Left forelimb (tissue), 1 donor: ENCODE data around the gene SQSTM1.

ENCODE experiments used
- DNase-seq: peaks from one replicate; pipeline ENCODE4 v3.0.0-alpha.2; 2018; ENCODE audit warnings: low spot score

The SQSTM1 gene

DNA sequence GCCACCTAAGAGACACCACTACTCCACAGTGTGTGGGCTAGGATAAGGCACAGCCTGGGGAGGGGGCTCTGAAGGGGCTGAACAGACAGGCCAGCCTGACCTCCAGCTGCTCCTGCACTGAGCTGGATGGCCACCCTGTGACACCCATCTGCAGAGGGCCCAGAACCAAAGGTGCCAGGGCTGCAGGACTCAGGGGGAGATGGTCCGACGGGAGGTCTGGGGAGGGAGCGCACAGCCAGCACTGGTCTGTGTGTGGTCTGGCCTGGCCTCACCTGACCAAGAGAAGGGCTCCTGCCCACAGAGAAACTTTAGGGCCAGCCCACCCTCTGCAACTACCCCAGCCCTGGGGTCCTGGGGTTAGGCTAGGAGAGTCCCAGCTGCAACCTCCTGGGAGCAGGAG is 26.1 kb upstream of the SQSTM1 start:
- no peak for DNase-seq

DNA sequence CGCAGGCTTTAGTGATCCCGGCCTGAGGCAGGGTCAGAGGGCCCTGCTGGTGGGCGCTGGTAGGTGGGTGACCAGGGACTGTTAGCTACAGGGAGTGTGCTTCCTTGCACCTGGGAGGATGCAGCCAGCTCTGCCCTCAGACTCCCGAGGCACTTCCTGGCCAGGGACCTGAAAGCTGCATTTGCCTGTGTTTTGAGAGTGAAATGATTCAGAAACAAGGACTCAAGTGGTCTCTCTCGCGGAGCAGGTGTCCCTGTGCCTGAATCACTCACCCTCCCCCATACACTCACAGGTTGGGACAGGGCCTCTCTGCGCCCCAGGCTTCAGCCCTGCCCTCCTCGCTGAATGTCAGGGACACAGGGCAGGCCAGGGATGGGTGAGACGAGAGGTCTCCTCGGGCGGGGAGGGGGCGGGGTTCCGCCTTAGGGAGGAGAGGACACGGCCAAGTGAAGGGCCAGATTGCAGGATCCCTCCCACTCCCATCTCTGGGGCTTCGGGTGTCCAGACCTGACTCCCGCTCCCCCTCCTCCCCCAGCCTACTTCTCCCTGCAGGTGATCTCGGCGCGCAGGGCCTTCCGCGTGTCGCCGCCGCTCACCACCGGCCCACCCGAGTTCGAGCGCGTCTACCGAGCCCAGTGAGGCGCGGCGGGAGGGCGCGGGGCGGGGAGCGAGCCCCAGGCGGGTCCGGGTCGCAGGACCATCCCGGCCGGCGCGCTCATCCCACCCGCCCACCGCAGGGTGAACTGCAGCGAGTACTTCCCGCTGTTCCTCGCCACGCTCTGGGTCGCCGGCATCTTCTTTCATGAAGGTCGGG is 25.4 kb upstream of the SQSTM1 start:
- no peak for DNase-seq

DNA sequence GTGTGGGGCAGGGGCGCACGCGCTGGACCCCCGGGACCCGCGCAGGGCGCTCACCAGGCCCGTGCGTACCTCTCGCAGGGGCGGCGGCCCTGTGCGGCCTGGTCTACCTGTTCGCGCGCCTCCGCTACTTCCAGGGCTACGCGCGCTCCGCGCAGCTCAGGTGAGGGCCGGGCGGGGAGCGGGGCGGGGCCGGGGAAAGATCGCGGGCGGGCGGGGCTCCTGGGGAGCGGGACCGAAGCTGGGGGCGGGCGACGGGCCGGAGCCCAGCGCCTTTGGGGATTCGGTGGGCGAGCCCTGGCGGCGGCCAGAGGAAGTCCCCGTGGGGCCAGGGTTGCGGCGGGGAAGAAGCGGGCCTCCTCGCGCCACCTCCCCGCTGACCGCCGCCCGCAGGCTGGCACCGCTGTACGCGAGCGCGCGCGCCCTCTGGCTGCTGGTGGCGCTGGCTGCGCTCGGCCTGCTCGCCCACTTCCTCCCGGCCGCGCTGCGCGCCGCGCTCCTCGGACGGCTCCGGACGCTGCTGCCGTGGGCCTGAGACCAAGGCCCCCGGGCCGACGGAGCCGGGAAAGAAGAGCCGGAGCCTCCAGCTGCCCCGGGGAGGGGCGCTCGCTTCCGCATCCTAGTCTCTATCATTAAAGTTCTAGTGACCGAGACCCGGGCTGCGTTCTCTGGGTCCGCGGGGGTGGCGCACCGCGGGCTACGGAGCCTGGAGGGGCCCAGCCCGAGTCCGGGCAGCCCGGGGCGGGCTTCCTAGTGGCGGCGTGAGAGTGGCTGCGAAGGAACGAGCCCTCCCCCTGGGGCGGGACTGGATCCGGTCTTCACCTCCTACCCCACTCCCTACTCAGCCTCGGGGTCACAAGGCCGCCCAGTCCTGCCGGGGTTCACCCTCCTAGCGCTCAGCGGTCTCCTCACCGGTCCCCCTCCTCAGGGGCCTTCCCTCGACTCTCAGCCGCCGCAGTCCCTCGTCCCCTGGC is 24.6 kb upstream of the SQSTM1 start:
- DNase-seq: peak; percentile 85

DNA sequence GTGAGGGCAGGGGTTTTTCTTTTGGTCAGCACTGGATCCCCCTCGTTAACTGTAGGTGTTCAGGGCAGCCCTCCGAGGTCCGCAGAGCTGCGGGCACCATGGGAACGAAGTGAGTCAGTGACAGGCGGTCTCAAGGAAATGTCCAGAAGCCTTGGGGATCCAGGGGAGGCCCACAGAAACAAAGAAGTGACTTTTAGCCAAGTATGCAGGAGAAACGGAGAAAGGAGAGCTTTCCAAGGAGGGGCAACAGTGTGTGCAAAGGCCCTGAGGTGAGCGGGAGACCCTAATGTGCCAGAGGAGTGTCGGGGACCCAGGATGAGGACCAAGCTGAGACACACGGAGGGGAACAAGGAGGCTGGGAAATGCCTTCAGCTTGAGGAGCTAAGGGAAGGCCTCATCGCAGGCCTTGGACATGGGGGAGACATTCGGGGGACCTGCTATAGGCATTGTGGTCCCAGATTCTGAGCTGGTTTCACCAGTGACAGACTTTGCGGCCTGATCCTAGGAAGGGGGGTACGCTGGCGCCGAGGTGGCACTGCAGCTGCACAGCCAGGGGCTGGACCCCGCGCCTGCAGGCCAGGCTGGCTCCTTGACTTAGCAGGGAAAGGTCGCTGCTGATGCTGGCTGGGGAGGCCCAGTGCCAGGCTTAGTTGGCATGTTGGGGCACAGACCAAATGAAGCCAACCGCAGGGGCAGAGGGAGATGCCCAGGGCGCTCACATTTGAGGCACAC is 23.7 kb upstream of the SQSTM1 start:
- no peak for DNase-seq

DNA sequence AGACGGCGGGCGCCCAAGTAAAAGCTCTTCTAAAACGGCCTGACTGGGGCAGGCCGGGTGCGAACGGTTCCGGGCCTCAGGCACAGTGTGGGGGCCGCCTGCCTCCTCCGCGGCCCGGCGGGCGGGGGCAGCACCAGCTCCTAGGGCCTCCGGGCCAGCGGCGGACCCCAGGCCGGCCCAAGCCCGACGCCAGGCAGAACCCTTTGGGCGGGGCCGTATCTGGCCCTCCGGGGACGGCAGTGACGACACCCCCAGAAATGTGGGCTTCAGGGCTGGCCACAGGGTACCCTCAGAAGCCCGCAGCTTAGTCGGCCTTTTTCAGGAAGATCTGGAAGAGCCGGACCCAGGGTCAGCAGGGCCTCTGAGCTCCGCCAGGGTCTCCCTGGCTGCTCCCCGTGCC is 23.0 kb upstream of the SQSTM1 start:
- DNase-seq: no peak

DNA sequence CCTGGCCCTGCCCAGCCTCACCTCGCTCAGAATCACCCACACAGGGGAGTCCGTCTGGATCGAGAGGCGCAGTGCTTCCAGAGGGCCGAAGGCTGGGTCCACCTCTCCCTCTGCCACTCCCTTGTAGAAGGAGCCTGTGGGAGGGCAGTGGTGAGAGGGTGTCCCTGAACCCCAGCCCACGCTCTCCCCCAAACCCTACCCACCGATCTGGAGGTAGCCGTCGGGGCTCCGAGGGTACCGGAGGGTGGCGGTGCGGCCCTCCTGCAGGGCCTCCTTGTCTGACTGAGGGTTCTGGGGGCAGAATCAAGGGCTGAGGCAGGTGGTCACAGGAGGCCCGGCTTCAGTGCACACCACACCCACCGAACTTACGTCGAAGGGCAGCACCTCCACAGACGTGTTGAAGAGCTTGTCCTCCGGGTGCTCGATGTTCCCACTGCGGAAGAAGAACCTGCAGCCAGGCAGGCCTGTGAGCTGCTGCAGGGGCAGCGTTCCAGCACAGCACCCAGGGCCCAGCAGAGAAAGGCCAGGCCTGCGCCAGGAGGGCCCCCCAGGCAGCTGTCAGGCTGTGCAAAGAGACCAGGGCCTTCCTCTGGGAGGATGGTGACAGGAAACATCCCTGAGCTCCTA is 22.4 kb upstream of the SQSTM1 start:
- no peak for DNase-seq

DNA sequence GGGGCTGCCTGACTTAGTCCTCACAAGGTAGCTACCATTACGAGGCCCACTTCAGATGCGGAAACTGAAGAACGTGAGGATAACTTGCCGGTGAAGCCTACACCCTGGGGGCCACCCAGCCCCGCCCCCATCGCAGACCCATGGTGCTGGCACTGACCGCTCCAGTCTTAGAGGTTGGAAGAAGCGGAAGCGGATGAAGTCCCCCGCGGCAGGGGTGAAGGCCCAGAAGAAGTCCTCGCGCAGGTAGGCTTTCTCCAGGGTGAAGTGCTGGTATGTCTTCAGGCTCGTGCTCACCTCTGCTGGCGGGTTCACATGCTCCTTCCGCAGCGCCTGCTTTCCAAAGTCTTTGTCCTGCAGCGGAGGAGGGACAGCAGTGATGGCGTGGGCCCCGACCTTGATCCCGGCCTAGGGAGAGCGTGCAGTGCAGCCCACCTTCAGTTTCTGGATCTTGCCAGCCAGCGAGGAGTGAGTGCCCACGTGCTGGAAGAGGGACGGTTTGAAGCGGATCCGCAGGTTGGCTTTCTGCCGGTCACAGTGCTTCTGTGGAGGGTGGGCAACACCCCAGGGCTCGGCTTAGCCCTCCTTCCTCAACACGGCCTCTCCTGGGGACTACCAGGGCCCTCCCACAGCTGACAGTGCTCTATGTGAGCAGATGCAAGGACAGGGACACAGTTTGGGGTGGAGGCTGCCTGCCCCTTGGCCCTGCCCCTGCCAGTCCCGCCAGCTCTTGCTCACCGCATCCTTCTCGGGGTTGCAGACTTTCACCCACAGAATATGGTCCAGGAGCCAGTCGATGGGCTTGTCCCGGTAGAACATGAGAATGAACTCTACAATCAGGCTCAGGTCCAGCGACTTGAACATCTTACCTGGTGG is 21.7 kb upstream of the SQSTM1 start:
- DNase-seq: no peak

DNA sequence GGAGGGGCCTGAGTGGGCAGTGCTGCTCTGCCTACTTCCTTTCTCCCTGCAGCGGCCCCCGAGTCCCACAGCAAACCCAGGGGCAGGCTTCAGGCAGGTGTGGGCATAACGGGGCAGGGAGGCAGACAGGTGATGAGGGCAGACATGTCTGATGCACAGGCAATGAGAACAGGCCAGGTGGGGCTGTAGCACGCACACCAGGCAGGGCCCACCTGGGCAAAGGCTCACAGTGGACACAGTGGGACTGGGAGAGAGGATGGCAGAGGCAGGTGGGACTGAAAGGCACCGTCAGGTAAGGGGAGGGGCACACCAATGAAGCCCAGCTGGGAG is 21.1 kb upstream of the SQSTM1 start:
- DNase-seq: no peak

DNA sequence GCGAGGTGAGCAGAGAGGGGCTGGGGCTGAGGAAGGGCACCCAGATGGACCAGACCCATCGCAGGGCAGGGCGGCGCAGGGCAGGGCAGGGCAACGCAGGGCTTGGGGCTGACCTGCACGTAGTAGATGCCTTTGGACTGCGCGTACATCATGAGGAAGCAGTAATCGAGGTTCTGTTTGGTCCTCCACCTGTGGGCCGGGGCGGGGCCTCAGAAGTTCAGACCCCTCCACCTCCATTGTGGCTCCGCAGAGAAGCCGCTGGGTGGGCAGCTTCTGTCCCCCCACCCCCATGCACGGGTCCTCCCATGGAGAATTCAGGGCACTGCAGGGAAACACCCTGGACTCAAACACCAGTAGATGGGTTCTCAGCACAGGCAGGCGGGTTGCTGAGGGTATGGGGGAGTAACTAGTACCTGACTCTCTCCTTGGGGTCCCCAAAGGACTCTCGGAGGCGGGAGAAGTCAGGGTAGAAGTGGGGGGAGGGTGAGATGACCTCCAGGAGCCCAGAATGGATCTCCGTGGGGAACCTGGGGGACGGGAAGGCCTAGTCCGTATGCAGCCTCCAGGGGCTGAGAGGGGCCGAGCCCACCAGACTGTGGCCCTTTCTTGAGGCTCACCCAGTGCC is 20.5 kb upstream of the SQSTM1 start:
- no peak for DNase-seq

DNA sequence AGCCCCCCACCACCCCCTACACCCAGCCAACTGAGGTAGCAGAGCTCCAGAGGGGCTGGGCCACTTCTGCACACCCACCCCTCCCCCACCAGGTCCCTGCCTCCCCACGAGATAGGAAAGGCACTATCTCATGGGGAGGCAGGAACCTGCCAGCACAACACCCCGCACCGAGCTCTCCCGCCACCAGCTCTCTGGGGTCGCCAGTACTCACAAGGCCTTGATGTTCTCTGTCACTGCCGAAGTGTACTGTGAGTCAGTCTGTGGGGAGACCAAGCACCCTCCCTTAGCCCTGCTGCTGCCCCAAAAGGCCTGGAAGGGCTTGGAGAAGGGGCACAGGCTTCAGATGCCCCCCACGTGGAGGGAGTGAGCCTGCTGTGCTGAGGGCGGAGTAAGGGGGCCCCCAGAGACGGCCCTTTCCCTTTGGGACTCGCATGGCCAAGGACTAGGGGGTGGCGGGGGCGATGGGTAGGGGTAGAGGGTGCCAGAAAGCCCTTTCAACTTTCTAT is 20.0 kb upstream of the SQSTM1 start:
- no peak for DNase-seq

DNA sequence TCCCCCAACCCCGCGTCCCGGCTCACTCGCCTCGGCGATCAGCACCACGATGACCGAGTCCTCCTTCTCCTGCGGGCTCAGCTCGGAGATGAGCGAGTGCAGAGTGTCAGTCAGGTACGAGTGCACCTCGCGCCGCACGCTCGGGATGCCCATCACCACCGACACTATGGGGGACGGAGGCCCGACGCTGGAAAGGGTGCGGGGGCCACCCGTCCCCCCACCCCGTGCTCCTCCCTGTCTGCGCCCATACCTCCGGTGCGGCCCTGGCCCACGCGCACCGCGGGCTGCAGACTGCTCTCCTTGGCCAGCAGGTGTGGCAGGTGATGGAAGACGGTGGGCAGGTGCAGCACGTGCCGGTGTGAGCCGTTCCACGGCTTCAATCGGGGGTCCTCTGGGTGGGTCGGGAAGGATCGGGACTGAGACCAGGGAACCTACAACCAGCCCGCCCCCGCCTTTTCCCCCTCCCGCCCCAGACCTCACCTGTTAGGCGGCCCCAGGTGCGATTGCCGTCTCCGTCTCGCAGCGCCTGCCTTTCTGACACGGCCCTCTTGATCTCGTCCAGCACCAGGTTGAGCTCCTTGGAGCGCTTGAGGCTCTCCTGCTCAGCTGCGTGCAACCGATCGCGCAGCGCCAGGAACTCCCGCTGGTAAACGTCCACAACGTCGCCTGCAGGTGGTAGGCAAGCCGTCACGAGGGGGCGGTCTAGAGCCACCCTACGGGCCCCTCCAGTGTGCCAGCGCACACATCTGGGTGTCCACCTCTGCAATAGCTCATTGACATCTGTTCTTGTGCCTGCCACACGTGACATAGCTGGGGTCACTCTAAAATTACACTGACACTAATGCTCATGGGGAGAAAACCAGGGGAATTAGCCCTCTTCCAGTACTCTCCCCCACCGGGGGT is 19.1 kb upstream of the SQSTM1 start:
- DNase-seq: peak; percentile 81

DNA sequence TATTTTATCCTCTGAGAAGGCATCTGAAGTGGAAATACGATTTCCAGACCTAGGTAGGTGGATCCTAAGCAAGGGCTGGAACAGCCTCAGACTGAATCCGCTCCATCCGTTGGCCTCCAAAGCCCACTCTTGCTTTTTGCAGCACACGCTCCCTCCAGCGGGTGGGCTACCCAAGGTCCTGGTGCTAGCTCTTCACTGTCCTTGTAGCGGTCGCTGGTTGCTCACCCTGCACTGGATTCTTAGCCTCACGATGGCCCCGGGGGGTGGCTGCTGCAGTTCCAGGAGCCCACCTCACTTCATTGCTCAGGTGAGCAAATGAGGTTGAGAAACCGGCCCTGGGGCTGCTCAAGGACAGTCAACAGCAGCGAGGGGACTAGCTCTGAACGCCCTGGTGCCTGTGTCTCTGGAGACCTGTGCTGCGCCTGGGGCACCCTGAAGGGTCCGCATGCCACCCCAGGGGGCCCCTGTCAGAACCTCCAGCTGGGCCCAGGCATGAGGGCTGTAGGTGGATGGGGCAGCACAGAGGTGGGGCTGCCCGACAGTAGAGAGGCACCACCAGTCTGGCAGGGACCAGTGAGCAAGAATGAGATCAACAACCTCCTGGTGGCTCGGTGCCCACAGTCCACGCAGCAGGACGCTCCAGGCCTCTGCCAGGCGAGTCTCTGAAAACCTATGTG is 18.4 kb upstream of the SQSTM1 start:
- DNase-seq: no peak

DNA sequence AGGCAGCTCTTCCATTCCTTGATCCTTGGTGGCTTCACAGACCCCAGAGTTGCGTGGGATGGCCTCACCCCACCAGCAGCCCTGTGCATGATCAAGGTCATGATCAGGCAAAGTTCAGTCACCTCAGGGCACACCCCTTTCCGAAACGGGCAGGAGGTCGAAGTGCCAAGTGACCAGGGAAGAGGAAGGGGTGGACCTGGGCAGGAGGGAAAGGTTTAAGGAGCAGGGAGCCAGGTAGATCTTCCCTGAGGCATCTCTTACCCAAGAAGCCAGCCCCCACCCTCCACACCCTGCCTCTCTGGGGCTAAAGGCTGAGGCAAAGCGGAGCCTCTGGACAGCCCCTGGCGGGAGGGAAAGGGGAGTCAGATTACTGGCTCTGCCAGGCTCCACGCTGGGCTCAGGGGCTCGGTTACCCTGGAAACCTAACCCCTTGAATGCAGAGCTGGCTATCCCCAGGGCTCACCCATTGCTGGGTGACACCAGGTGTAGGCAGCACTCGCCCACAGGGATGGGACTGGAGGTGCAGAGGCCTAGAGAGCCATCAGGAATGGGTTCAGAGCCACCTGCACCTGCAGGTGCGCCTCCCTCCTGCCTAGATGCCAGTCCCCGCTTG is 17.6 kb upstream of the SQSTM1 start:
- no peak for DNase-seq

DNA sequence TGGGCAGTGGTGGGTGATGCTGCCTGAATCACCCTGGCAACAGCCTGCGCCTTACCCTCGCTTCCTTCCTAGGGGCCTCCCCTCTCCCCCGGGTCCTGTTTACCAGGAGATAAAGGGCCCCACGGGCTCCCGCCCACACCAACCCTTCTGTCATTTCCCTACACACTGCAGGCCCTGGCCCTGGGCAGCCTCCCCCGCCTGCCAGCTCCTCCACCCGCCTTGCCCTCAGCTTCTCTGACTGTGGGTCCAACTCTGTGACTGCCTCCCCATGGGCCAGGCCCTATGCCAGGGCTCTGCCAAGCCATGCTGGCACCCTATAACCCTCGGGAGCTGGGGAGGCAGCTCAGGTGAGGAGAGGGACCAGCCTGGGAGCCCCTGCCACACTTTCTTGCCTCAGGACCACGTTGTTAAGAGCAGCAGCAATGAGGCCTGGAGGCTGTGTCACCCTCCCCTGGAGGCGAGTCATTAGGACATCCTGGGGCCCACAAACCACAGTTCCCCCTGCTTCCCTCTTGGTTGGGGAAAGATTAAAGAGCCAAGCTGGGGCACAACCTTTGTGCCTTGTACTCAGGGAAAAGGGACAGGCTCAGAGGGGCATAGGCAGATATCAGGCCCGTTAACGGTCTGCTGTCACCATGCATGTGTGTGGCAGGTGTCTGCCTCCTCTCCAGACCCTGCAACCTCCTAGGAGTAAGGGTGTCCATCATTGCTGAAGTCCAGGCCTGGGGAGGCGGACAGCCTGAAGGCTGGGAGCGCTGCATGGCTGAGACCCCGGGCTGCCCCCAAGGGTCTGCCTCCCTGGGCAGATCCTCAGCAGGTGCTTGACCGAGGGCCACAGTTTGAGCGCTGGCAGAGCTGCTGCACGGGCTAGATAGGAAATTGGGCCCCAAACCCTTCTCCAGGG is 16.8 kb upstream of the SQSTM1 start:
- no peak for DNase-seq

DNA sequence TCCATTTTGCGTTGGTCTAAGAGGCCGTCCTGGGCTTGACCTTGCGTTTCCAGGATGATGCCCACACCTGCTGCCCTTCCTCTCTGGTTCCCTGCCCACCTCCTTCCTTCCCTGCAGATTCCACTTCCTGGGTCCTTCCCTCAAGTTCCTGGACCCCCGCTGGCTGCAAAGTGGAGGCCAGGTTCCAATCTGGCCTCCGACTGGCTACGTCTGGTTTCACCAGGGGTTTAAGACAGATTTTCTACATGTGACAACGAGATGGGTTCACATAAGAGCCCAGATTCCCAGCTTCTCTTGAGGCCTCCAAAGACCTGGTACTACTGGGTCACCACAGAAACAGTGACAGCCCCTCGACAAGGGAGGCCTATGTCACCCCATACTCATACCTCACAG is 16.2 kb upstream of the SQSTM1 start:
- DNase-seq: no peak

DNA sequence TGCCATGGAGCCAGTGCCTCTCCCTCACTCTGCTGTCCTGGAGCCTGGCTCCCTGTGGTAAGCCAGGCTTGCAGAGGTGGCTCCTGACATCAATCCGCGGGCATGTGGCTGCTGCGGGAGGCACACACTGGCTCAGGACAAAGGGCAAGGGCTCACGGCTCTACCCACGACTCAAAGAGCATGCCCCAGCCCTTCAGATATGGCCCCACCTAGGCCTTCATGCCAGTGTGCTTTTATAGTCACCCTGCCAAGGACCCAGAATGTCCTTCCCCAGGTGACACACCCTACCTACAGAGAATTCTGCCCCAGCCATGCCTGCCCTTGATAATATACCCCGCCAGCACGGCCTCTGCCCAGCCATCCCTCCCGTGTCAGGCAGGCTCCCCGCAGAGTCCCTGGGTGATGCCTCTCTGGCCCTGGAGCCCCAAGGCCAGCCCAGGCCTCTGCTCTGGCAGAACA is 15.6 kb upstream of the SQSTM1 start:
- no peak for DNase-seq
